Posterior cingulate gyrus (tissue), 11 donors: Measurements from ENCODE around the gene CHD9NB.
A peak's percentile ranks its signal among the peaks of the same experiment; 100 is the strongest.
"Not testable (repeated sequence)": the region's sequence is repeated elsewhere in the genome, so short reads cannot be mapped to it uniquely, and the experiment has no call there.

Experiments
- DNase-seq, 10 donors: peaks; one replicate each; pipeline versions ENCODE4 v3.0.0 to v3.0.0-alpha.2; 2020 to 2021; ENCODE audit warnings: mixed read lengths in 3 of 10
- intact Hi-C: fragments of 100-400 bp; cut with DNase I; formaldehyde crosslinking; loops from one replicate; pipeline ENCODE4 v1.15.1; 2023

The CHD9NB gene

DNA sequence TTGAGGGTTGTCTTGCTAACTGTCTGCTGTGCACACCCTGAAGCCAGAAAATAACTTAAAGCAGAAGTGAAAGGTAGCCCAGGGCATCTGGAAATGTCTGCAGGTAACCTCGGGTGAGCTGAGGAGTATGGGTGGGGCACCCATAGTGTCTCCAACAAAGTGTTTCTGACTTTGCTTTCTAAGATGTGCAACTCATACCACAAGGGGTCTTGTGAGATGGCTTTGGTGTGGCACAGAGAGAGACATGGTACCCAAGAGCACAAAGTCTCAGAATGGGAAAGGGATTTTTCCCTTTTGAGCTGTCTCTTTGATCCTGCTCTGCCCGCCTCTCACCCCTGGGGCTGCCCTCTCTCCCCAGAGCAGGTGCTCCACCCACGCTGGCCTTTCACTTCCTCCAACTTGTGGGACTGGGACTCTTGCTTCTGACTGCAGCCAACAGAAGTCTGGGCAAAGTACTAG is 9.0 kb upstream of the CHD9NB start:
- intact Hi-C loops = no loop called here
- peak in 1 of 10 donors; percentile 81 for DNase-seq

DNA sequence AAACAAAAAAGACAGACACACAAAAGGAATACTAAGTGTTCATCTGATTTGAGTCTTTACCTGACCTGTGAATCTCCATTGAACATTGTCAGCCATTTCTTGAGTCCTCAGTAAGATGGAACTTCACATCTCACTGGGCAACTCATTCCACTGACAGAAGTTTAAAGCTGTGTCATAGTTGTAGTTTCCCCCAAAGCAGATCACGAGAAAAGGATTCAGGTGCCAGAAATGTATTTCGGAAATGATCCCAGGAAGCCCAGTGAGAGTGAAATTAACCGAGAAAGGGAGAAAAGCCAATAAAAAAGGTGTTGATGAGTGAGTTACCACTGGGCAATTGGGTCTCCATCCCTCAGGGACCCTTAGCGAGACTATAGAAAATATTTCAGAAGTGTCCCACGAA is 8.6 kb upstream of the CHD9NB start:
- DNase-seq = no peak
- intact Hi-C loops = no loop called here

DNA sequence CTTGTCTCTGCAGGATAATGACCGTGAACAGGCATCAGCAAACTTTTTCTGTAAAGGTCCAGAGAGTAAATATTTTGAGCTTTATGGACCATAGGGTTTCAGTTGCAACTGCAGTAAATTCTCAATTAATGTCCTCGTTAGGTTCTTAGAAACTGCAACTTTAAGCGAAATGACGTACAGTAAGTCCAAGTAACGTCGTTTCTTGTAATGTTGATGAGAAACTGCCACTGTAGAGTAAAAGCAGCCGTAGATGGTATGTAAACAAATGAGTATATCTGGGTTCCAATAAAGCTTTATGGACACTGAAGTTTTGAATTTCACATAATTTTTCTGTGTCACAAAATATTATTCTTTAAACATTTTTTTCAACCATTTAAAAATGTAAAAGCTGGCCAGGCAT is 7.0 kb upstream of the CHD9NB start:
- intact Hi-C loops = loop anchor here (5.0 to 10.0 kb wide), 3 partner anchors 33 to 375 kb away; partner anchors contain the start of gene RBL2

DNA sequence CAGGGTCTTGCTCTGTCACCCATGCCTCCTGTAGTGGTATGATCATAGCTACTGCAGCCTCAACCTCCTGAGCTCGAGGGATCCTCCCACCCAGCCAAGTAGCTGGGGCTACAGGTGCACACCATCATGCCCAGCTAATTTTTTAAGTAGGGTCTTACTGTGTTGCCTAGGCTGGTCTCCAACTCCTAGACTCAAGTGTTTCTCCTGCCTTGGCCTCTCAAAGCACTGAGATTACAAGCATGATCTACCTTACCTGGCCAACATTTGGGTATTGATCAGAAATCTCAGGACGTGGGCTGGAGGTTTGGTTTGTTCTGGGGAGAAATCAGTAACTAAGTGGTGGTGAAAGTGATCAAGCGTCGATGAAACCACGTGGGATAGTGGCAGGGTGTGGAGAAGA is 6.2 kb upstream of the CHD9NB start:
- DNase-seq = no peak
- intact Hi-C loops = loop anchor here (5.0 to 10.0 kb wide), 3 partner anchors 33 to 376 kb away; partner anchors contain the start of gene RBL2

More for the DNA sequence above, 7.0 kb upstream of the CHD9NB start:
- no peak for DNase-seq

DNA sequence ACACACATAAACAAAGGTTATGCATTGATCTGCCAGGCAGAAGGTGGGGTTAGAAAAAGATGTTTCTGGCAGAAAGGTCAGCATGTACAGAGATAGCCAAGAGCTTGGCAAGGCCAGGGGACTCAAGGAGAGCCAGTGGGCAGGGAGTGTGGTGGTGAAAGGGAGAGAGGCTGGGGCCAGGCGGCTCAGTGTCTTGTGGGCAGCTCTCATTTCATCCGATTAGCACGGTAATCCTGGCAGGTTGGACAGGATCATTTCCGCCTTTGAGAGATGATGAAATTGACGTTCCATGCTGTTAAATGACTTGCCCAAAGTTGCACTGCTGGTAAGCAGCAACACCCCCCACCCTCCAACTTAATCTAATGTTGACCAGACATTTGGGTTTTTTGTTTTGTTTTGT is 5.7 kb upstream of the CHD9NB start:
- no peak for DNase-seq

DNA sequence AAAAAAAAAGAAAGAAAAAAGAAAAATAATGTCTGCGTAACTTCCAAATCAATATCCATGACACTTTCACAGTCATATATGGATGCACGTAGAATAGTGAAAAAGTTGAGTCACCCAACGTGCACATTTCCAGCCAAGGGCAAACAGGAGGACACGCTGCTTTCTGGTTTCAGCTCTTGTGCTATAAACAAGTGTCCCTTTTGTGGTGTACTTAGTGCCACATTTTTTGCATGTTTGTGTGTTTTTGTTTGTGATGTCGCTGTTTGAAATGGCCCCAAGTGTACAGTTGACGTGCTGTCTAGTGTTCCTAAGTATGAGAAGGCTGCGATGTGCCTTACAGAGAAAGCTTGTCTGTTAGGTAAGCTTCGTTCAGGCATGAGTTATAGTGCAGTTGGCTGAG is 5.0 kb upstream of the CHD9NB start:
- no peak for DNase-seq
- intact Hi-C loops = loop anchor here (5.0 to 10.0 kb wide), 3 partner anchors 35 to 377 kb away; partner anchors contain the start of gene RBL2

More for the DNA sequence above, 5.7 kb upstream of the CHD9NB start:
- intact Hi-C loops = loop anchor here (5.0 to 10.0 kb wide), 3 partner anchors 34 to 376 kb away; partner anchors contain the start of gene RBL2

DNA sequence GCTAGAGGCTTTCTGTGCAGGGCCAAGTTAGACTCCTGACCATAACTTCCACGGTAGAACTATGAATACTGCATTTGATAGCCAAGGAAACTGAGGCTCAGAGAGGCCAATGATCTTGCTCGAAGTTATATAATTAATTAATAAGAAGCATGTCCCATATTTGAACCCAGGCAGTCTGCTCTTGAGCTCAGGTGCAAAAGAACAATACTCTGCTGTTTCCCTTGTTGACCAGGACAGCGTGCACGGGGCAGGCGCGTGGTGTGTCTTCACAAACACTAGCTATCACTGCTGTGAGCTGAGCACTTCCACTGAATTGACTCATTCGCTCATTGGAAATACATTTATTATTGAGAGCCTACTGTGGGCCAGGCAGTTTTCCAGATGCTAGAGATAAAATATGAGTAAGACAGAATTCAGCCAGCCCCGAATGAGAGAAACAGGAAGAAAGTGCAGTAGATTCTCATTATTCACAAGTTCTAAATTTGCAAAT is 3.7 kb upstream of the CHD9NB start:
- no peak for DNase-seq
- intact Hi-C loops = loop anchor here (5.0 to 10.0 kb wide), 3 partner anchors 36 to 378 kb away; partner anchors contain the start of gene RBL2

DNA sequence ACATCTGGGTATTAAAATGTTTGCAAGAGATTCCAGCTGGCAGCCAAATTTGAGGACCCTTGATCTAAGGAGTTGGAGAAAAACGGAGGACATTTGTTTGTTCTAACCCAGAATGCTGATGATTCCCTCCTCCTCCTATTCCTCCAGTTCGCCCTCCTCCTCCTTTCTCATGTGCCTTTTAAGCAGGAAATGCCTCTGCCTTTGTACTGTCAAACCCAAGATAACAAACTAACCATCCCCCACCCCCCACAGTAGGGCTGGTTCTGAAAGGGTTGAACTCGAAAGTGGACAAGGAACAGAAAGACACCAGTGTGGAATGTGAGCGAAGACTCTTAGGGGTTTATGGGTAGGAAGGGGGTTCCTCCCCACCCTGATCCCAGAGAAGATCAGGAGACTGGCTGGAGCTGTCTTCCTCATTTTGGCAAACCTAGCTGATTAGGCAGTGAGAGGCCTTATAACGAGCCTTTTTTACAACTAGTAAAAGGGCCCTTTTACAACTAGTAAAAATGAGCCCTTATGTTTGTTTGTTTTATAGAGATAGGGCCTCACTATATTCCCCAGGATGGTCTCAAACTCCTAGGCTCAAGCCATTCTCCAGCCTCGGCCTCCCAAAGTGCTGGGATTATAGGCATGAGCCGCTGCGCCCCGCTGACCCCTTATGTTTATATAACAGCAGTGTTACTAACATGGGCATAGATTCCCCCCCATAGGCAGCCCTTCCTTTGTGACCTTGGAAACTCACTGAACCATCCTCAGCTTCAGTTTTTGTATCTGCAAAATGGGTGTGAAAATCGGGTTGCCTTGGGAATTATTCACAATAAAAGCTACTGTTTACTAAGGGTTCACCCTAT is 3.1 kb upstream of the CHD9NB start:
- intact Hi-C loops = loop anchor here (1.0 to 10.0 kb wide), 4 partner anchors 37 to 379 kb away; partner anchors contain the start of gene RBL2
- no peak for DNase-seq

DNA sequence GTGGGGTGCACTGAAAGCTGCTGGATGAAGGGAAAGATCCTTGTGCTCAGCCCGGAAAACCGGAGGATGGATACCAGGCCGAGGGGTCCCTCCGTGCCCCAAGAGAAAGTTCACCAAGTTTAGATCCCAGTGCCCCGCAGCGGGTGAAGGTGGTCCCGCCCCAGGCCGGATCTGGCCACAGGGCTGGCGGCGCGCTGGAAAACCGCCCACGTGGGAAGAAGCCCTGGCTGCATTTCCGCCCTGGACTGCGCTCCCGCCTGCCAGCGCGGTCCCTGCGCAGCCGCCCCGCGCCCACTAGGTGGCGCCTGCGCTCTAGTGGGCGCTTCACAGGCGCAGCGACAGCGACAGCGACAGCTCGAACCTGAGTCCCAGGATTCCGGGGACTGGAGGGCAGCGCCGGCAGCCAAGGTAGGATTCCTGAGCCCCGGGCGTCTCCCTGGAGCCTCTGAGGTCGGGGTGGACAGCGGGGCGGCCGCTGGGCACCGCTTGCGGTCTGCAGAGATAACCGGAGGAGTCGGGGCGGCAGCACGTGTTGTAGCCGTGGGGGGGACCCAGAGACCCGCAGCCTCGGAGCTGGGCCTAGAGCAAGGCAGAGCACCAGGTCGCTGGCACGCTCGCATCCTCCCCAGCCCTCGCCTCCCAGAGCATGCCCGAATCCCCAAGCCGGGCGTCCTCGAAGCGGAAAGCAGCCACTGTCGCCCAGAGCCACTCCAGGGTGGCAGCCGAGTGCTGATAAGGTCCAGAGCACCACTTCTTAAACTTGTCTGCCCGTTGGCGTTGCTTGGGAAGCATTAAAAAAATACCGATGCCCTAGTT is 2.2 kb upstream of the CHD9NB start, which contains the start of gene CHD9:
Gene CHD9 (plus strand): TSS at position 322 of the 816 bp plus-strand sequence. CDS start 101,099 bp downstream, outside the sequence.
- DNase-seq = peak; percentile 59 to 96 (median 75)
- intact Hi-C loops = loop anchor here (1.0 to 10.0 kb wide), 6 partner anchors 37 to 380 kb away; partner anchors contain the start of gene RBL2

DNA sequence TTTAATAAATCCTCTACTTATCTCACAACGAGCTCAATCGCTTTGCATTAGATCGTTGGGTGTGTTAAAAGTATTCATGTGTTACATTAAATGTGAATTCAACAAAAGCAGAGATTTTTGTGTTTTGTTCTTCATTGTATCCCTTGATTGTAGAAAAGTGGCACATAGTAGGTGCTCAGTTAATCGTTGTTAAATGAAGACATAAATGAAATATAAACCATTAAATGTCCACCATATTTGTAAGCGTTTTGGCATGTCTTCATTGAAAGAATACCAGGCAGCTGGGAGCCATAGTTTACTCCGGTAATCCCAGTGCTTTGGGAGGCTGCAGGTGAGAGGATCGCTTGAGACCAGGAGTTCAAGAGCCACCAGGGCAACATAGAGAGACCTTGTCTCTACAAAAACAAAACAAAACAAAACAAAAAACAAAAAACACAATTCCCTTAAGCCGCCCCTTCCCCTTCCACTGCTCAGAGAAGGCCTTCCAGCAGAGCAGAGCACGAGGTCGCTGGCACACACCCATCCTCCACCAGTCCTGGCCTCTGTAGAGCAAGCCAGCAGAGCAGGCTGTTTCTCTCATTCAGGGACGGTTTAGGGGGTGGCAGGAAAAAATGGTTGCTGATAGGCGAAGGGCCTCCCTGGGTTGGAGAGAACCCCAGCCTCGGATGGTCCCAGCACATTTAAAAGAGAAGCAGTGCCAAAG is 1.4 kb upstream of the CHD9NB start:
- intact Hi-C loops = loop anchor here (1.0 to 10.0 kb wide), 3 partner anchors 106 to 381 kb away; partner anchors contain the start of gene RBL2
- DNase-seq = peak in 1 of 10 donors; percentile 19

DNA sequence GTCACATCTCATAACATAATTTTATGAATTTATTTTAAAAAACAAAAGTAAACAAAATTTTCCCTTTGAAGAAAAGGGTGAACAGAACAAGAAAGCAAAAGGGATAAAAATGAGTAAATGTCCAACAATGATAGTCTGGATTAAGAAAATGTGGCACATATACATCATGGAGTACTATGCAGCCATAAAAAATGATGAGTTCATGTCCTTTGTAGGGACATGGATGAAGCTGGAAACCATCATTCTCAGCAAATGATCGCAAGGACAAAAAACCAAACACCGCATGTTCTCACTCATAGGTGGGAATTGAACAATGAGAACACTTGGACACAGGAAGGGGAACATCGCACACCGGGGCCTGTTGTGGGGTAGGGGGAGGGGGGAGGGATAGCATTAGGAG is 1.4 kb downstream of the CHD9NB start:
- intact Hi-C loops = loop anchor here (10.0 kb wide), 1 partner anchor 384 kb away; the partner anchor contains the start of gene RBL2
- not testable (repeated sequence) for DNase-seq

DNA sequence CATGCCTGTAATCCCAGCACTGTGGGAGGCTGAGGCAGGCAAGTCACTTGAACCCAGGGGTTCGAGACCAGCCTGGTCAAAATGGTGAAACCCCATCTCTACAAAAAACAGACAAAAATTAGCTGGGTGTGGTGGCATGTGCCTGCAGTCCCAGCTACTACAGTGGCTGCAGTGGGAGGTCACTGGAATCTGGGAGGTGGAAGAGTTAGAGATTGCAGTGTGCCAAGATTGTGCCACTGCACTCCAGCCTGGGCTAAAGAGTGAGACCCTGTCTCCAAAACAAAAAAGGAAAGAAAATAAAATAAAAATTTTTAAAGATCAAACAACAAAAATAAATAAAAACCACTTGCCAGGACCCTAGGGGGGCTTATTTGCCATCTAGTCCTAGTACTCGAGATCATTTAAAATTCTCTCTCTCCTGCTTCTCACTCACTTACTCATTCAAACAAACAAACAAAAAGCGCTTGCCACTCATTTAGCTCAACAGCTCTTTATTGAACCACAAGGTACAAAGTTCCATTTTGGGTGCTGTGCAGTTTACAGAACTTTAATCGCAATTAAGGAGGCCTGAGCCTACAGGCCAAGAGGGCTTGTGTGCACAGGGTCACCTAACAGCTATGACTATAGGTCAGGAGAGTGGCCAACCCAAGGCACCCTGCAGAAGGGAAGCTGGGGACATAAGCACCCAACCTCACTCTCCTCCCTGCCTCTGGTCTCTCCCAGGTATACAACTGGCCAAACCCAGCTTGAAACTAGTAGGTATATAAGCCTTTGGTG is 4.4 kb downstream of the CHD9NB start:
- DNase-seq = no peak
- intact Hi-C loops = no loop called here

DNA sequence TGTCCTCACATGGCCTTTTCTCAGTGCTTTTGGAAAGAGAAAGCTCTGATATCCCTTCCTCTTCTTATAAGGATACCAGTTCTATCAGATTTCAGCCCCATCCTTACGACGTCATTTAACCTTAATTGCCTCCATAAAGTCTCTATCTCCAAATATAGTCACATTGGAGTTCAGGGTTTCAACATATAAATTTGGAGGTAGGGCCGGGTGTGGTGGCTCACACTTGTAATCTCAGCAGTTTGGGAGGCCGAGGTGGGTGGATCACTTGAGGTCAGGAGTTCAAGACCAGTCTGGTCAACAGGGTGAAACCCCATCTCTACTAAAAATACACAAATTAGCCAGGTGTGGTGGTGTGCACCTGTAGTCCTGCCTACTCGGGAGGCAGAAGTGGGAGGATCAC is 5.2 kb downstream of the CHD9NB start:
- intact Hi-C loops = not testable (repeated sequence)

DNA sequence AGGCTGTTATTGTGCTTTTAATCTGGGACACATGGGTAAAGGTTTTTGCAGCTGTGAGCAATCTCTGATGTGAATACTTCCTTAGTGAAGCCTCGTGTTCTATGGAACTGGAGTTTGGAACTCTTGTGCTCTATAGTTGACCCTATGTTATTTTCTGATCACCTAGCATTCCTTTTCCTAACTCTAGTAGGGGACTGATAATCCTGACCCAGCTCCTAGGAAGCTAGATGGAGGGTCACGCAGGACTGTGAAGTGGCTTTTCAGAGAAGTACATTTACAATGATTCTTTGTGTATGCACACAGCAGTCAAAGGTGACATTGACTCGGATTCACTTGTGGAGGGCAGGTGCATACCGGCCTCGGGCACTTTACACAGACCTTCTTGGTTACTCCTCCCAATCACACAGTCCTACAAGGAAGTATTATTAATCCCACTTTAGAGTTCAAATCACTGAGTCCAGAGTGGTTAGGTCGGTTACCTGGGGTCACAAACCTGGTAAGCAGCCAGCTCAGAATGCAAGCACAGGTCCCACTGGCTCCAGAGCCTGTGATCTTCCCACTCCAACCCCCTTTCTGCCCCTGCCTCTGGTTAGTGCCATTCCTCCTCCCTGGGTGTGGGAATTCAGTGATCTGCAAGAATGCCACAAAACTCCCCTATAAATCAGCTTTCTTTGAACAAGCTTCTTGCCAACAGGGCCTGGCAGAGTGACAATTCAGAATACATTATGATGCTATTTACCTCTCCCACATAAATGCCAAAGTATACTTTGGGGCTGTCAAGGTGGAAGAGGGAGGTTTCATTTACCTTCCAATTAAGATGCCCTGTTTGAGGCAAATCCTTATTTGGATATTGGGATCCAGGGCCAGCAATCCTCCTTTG is 7.1 kb downstream of the CHD9NB start:
- no peak for DNase-seq
- intact Hi-C loops = no loop called here

More for the DNA sequence above, 5.2 kb downstream of the CHD9NB start:
- not testable (repeated sequence) for DNase-seq

DNA sequence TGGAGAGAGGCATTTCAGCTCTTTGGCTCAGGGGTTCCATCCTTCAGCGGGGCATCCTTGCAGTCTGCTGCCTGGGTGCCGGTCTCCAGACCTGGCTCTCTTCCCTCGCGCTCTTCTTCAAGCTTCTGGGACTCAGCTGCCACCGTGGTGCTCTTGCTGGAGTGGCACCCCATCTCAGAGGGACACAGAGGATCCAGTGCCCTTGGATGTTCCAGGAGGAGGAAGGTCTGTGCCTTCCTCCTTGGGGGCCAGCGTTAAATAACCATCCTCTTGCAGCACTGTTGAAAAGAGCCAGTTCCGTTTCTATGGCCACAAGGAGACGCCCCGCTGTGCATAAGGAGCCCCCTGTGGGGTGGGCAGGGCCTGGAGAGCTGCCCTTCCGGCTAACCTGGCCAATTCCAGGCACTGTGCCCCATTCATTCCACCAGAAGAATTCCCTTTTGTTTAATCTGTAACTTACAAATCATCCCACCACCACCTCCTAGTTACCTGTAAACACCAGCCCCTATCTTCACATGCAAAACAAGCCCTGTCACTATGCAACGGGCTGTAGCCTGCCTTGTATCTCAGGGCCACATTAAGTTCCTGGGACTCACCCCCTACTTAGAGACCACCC is 8.6 kb downstream of the CHD9NB start:
- DNase-seq = no peak
- intact Hi-C loops = no loop called here

DNA sequence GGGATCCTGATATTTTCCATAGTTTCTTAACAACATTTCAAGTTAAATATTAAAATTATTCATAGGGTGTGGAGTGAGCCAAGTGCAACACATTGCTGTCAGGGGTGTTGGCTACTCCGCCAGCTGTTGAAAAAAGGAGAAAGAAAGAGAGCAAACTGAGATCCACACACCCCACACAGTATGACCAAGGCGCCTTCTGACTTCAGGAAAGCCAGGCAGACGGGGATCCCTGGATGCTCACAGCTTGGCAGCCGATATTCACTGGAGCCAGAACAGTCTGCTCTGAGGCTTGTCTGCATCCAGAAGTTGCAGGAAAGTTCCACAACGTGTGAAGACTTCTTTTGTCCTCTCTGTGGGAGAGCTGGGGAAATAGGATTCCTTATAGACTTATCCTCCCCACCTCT is 9.3 kb downstream of the CHD9NB start:
- peak in 5 of 10 donors; percentile 11 to 80 (median 32) for DNase-seq
- intact Hi-C loops = no loop called here

DNA sequence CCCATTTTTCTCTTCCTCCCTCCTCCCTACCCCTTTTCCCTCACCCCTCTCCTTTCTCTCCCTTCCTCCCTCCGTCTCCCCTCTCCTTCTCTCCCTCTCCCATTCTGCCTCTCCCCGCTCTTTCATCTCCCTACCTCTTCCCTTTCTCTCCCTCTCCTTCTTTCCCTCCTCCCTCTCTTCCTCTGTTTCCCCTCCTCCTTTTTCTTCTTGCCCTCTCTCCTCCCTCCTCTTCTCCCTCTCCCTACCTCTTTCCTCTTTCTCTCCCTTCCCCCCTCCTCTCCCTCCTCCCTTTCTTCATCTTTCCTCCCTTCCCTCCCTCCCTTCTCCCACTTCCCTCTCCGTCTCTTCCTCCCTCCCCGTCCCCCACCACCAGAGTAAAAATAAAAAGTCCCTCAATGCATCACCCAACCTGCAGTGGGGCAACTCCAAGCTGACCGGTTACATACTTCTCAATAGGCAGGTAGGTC is 10.4 kb downstream of the CHD9NB start:
- DNase-seq = no peak

More for the DNA sequence above, 10.4 kb downstream of the CHD9NB start:
- intact Hi-C loops = no loop called here
